Brain microvascular endothelial cell (primary cell): ENCODE results near the gene DOCK9.
A peak's percentile ranks its signal among the peaks of the same experiment; 100 is the strongest.

Experiments
- DNase-seq: peaks from one replicate; pipeline ENCODE4 v3.0.0-alpha.2; 2020
- H3K27ac ChIP-seq: fragments of 250-450 bp; sonication (Bioruptor Pico); 2 replicates; pipeline ENCODE4 v1.5.1; 2020; ENCODE audit warnings: mild to moderate bottlenecking, moderate library complexity
- H3K27me3 ChIP-seq: fragments of 250-450 bp; sonication (Bioruptor Pico); replicated peaks from 2 replicates; pipeline ENCODE4 v1.5.1; 2020; ENCODE audit warnings: mild to moderate bottlenecking
- H3K36me3 ChIP-seq: fragments of 250-450 bp; sonication (Bioruptor Pico); replicated peaks from 2 replicates; pipeline ENCODE4 v1.5.1; 2020; ENCODE audit warnings: mild to moderate bottlenecking
- H3K4me3 ChIP-seq: 2 replicates; pipeline ENCODE4 v1.5.1; 2011; ENCODE audit warnings: low read depth, mild to moderate bottlenecking, control low read depth, low read length, moderate library complexity
- in situ Hi-C: cut with HindIII; loops from 2 replicates; pipeline ENCODE4 v1.10.0; 2017; ENCODE audit warnings: low sequenced_read_pairs, low pct_ligation_motif_present
- TF ChIP-seq, protein P1 (sequence below): IDR thresholded peaks from 2 replicates; pipeline ENCODE4 v1.5.1; 2011; ENCODE audit warnings: low read depth, mild to moderate bottlenecking, moderate library complexity, low read length, control low read depth, inconsistent platforms; ENCODE audit errors: missing control alignments

DOCK9 gene

DNA sequence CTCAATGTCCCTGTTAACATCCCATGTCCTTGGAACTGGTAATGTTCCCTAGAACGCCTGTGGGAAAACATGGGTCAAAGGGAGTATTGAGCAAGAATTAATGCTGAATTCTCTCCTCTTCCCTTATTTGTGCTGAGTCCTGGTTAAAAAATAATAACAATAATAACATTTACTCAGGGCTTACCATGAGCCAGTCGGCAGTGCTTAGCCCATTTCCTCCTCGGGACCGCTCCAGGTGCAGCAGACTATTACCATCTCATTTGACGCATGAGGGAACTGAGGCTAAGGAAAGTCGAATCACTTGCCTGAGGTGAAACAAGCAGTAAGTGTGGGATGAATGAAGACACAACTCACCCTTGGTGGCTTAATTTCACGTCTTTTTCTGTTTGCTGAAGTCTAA lies 191.8 kb downstream of the DOCK9 start:
- H3K27me3 ChIP-seq: no peaks in the 10 kb centered on the region
- in situ Hi-C loops: no loop called here
- H3K36me3 ChIP-seq: no peaks in the 10 kb centered on the region
- TF ChIP-seq, protein P1, sequence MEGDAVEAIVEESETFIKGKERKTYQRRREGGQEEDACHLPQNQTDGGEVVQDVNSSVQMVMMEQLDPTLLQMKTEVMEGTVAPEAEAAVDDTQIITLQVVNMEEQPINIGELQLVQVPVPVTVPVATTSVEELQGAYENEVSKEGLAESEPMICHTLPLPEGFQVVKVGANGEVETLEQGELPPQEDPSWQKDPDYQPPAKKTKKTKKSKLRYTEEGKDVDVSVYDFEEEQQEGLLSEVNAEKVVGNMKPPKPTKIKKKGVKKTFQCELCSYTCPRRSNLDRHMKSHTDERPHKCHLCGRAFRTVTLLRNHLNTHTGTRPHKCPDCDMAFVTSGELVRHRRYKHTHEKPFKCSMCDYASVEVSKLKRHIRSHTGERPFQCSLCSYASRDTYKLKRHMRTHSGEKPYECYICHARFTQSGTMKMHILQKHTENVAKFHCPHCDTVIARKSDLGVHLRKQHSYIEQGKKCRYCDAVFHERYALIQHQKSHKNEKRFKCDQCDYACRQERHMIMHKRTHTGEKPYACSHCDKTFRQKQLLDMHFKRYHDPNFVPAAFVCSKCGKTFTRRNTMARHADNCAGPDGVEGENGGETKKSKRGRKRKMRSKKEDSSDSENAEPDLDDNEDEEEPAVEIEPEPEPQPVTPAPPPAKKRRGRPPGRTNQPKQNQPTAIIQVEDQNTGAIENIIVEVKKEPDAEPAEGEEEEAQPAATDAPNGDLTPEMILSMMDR: no peak
- DNase-seq: no peak
- H3K4me3 ChIP-seq: no peak overlapping the region
- no peak overlapping the region for H3K27ac ChIP-seq

DNA sequence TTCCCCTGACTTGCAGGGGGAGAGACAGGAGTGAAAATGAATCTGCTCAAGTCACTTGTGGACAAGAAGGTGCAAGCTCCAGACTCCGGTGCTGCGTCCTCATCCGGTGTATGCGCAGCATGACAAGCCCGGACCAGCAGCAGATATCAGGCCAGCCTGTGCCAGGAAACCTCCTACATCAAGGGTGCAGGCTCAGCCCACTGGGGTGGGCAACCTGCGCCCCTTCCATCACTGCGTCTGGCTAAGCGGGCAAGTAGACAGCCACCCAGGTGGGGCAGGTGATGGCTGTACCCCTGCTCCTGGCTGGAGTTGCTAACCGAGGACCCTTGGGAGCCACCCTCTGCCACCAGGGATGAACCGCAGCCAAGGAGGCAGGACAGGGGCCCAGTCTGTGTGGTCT lies 192.5 kb downstream of the DOCK9 start:
- Histone ChIP-seq H3K36me3 (no peaks in the 10 kb centered on the region), H3K27ac (no peak overlapping the region), H3K4me3 (no peak overlapping the region), H3K27me3 (no peaks in the 10 kb centered on the region)
- no peak for DNase-seq
- TF ChIP-seq, protein P1: no peak
- in situ Hi-C loops: no loop called here

DNA sequence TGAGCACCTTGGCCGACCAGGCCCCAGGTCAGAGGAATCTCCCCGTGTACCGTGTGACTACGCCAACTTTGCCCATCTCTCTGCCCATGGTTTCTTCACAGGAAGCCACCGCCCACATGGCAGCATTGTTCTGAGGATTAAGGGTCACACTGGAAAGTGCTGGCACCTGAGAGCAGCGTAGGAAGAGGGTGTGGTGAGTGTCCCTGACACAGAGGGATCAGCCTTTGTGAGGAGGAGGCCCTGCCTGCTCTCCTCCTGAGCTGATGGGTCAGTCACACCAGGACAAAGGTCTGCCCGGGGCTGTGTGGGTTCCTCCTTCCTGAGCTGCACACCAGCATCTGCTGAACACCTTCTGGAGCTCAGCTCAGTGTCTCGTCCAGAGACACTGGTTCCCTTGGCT lies 193.2 kb downstream of the DOCK9 start:
- no peak overlapping the region for H3K4me3 ChIP-seq
- no peaks in the 10 kb centered on the region for H3K27me3 ChIP-seq
- TF ChIP-seq, protein P1: no peak
- no peak overlapping the region for H3K27ac ChIP-seq
- no peaks in the 10 kb centered on the region for H3K36me3 ChIP-seq
- DNase-seq: no peak
- in situ Hi-C loops: no loop called here

DNA sequence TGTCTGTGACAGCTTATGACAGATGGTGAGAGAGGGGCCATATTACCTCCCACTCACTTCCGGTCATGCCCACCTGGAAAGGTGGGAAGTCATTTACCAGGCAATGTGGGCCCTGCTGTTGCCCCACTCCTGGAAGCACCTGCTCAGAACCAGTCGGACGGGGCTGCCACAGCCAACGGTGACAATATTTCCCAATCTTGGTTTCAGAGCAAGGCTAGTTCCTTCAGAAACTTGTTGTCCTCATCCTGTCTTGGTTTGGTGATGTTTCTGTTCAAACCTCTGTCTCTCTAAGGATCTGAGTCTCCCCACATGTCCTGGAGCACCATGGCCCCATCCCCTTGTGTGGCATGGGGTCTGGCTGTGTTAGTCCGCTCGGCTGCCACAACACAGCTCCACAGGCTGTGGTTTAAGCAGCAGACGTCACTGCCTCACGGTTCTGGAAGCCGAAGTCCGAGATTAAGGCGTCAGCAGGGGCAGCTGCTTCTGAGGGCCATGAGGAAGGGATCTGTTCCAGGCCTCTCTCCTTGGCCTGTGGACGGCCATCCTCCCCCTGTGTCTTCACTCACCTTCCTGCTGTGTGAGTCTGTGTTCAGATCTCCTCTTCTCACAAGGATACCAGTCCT lies 193.9 kb downstream of the DOCK9 start:
- Histone ChIP-seq H3K4me3 (no peak overlapping the region), H3K27me3 (no peaks in the 10 kb centered on the region), H3K27ac (no peak overlapping the region), H3K36me3 (no peaks in the 10 kb centered on the region)
- in situ Hi-C loops: no loop called here
- TF ChIP-seq, protein P1: no peak
- no peak for DNase-seq

DNA sequence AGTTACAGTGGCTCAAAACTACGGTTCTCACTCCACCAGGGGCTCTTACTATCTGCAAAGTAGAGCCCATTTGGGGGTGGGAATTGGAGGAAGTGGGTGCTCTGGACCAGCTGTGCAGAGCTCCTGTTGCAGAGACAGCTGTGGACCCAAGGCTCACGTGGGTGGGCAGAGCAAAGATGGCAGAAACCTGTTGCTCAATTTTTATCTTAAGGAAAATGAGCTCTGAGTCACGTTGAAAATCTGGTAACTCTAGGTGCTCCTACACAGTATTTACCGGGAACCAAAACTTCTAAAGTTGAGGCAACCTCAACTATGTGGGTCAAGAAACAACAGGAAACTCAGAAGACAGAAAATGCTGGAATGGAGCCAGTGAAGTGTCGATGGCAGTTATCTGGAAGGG lies 195.2 kb downstream of the DOCK9 start:
- TF ChIP-seq, protein P1: no peak
- Histone ChIP-seq H3K27ac (no peak overlapping the region), H3K36me3 (no peaks in the 10 kb centered on the region), H3K27me3 (no peaks in the 10 kb centered on the region), H3K4me3 (no peak overlapping the region)
- DNase-seq: peak; percentile 14
- in situ Hi-C loops: no loop called here

DNA sequence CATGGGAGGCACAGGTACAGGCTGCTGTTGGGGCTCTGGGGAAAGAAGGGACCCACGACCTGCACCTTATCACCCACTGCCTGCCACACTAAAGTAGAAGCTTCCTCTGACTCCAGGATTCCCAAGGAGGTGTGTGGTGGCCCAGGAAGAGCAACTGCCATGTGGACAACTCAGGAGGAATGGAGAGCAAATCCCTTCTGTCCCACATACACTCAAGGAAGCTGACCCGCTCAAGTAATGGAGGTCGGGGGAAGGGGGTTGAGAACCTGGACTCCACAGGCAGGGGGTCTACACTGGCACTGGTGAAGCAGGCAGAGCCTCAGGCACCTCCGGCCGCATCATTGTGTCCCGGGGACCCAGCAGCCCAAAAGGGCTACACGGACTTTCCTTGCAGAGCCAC lies 196.0 kb downstream of the DOCK9 start:
- H3K27me3 ChIP-seq: no peaks in the 10 kb centered on the region
- in situ Hi-C loops: no loop called here
- TF ChIP-seq, protein P1: no peak
- H3K4me3 ChIP-seq: no peak overlapping the region
- no peaks in the 10 kb centered on the region for H3K36me3 ChIP-seq
- H3K27ac ChIP-seq: no peak overlapping the region
- DNase-seq: no peak
